Measurements from ENCODE around the gene AFF1.

GRCh38 chr4:87090305-87090704 lies 155.5 kb downstream of the AFF1 start:
- TF ChIP-seq REST (IDR thresholded peaks at IDR 0.05; ENCODE audit: insufficient read depth in 1 of 2, low read depth in 2 of 2, low read length in 1 of 2) (no peak), CTCF (IDR thresholded peaks at IDR 0.05) (no peak), POLR2AphosphoS5 (IDR thresholded peaks at IDR 0.05; ENCODE audit: low read depth, low read length) (no peak), TCF7L2 (IDR thresholded peaks at IDR 0.05; ENCODE audit: low read depth, low read length) (no peak), SIN3A (IDR thresholded peaks at IDR 0.05; ENCODE audit: borderline replicate concordance, insufficient read depth, low read depth, low read length) (no peak)

Measured in Panc1 (cell line).